AG09319 (cell line): ENCODE measurements around the gene ITPK1.

Source experiments
- DNase-seq: peaks from one replicate; pipeline ENCODE4 v3.0.0-alpha.2; 2010; ENCODE audit warnings: low read depth; ENCODE audit errors: extremely low read depth
- TF ChIP-seq, protein P1 (sequence below): IDR thresholded peaks from 2 replicates; pipeline ENCODE4 v1.5.1; 2011; ENCODE audit warnings: low read depth, mild to moderate bottlenecking, inconsistent platforms, low read length, moderate library complexity

ITPK1 gene

DNA sequence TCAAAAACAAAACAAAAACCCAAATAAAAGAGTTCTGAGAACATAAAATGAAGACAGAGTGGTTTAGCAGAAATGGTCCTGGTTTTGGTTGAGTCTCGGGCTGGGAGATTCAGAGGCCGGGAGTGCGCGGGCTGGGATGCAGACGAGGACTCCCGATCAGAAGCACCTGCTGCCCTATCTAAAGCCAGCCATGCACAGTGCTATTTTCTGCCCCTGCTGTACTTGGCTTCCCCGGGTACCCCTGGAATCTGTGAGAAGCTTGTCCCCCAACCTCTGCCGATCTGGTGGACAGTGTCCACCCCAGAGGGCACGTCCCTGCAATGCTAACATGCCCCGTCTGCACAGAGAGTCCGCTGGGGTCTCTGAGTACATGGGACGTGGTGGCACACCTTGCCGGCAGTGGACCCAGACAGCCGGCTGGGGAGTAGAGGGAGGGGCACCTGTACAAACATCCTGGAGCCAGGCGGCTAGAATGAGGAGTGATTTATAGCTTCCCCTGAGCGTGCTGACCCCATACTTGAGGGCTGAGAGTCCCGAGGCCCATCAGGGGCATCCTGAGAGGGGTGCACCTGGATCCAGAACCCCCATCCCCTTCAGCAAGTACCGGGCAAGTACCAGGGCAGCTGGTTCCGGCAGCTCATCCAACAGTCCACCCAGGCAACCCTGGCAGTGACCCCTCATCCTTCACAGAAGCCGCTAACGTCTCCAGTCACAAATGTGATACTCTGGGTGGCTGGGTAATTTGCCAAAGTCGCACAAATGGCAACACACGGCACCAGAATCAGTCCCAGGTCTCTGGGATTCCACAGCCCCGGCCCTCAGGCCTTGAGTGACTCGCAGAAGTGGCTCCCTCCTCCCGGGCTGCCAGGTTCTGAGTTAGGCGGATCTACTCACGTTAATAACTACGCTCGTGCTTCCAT lies 155.7 kb downstream of the ITPK1 start:
- TF ChIP-seq, protein P1, sequence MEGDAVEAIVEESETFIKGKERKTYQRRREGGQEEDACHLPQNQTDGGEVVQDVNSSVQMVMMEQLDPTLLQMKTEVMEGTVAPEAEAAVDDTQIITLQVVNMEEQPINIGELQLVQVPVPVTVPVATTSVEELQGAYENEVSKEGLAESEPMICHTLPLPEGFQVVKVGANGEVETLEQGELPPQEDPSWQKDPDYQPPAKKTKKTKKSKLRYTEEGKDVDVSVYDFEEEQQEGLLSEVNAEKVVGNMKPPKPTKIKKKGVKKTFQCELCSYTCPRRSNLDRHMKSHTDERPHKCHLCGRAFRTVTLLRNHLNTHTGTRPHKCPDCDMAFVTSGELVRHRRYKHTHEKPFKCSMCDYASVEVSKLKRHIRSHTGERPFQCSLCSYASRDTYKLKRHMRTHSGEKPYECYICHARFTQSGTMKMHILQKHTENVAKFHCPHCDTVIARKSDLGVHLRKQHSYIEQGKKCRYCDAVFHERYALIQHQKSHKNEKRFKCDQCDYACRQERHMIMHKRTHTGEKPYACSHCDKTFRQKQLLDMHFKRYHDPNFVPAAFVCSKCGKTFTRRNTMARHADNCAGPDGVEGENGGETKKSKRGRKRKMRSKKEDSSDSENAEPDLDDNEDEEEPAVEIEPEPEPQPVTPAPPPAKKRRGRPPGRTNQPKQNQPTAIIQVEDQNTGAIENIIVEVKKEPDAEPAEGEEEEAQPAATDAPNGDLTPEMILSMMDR: no peak
- no peak for DNase-seq

DNA sequence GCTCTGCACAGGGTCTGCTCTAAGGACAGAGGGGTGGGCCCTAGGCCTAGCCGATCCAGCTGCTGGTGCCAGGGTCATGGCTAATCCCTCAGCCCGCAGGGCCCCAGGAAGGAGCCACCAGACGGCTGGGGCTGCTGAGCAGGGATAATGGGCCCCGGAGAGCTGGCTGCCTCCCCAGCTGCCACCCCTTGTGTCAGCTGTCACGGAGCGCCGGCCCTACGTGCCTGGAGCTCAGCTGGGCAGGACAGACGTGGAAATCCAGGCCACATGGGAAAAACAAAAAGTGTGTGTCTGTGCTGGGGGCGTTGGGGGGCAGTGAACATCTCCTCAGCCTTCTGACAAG lies 156.6 kb downstream of the ITPK1 start:
- TF ChIP-seq, protein P1: no peak
- no peak for DNase-seq

DNA sequence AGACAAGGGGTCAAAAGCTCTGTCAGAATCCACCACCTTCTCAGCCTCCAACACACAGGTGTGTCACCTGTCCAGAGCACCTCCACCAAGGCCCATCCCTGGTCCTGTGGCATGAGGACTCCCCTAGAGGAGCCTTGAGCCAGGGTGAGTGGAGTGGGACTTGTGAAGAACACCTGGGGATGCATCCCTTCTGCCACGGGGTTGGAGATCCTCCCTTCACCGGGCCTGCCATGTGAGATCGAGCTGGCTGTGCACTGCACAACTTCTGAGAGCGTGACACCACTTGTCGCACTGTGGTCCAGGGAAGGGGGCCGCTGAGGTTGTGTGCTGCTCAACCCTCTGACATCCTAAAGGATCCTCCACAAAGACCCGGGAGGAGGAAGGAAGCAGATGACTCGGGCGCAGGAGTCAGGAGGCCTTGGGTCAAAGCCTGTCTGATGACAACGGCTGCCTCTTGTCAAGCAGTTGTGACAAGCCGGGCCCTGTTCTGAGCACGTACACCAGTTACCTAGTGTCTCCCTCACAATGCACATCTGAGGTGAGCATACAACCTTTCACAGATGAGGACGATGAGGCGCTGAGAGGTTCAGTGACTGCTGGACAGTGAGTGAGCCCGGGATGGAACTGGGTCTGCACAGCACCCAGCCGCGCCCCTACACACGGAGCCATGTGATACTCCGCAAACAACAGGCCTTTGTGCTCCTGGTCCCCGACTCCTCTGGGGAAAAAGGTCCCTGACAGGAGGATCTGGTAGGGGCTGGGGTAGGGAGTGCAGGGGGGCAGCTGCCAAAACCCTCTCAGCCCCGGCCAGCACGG lies 157.1 kb downstream of the ITPK1 start:
- DNase-seq: no peak
- TF ChIP-seq, protein P1: no peak

DNA sequence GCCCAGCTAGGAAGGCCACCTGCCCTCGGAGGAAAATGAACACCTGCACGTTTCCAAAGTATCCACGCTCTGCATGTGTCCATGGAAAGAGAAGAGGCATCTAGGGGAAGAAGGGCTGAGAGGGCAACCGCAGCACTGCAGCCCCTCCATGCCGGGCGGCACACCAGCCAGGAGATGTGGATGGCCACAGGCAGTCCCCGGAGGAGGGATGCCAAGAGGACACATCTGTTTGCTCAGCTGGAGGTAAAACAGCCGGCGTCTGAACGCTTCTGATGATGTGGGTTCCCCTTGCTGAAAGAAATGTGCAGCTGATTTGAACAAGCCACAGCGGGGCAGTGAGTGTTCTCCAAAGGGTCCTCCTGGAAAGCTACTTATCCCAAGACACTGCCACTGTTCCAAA lies 158.8 kb downstream of the ITPK1 start:
- DNase-seq: no peak
- TF ChIP-seq, protein P1: no peak

DNA sequence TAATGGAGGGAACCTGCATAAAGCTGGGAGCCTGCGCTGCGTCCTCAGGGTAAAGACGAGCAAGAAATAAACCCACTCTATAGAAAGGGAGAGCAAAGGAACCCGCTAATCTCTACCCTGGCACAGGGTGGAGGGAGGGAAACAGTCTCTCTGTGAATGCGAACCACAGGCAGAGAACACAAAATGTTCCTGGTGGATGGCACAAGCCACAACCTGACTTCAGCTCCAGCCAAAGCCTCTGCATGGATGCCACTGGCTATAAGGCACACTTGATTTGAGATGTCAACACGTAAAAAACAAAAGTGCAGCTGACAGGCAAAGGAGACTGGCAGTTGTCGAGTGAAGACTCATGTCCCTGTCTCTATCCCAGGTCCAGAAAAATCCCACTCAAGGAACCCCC lies 160.3 kb downstream of the ITPK1 start:
- no peak for DNase-seq

DNA sequence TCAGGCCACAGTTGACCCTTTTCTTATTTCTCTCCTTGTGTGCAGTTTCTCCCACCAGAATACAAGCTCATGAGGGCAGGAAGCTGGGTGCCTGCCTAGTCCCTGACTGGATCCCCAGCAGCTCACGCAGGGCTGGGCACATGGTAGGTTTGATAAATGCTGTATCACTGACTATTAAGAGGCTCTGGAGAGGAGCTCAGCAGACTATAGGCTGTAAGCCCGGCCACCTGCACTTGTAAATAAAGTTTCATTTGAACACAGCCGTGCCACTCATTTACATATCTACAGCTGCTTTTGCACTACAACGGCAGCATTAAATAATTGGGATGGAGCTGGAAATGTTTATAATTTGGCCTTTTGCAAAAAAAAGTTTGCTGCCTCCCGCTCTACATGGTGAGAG lies 160.8 kb downstream of the ITPK1 start:
- TF ChIP-seq, protein P1: no peak
- no peak for DNase-seq

More for the DNA sequence above, 160.3 kb downstream of the ITPK1 start:
- TF ChIP-seq, protein P1: no peak

DNA sequence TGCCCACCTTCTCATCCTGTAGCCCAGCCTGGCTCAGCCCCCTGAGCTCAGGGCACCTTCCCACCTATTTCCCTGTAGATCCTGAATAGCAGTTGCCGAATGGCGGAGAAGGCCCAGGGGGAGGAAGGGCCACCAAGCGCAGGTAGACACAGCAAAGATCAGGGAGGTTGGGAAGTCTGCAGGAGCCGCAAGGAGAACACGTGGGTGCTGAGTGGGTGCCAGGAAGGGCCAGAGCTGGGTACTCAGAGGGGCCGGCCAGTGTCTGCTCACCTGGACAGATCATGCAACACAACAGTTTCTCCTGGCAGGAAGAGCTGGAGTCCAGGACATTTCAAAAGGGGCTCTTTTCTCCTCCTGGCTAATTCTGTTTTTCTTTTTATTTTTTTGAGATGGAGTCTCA lies 162.2 kb downstream of the ITPK1 start:
- DNase-seq: no peak
- TF ChIP-seq, protein P1: no peak
